HK-2 (cell line): Measurements from ENCODE around the gene CLEC16A.

Experiments
- DNase-seq: peaks from one replicate; pipeline ENCODE4 v3.0.0-alpha.2; 2018; ENCODE audit not compliant: unreplicated experiment

CLEC16A gene

DNA sequence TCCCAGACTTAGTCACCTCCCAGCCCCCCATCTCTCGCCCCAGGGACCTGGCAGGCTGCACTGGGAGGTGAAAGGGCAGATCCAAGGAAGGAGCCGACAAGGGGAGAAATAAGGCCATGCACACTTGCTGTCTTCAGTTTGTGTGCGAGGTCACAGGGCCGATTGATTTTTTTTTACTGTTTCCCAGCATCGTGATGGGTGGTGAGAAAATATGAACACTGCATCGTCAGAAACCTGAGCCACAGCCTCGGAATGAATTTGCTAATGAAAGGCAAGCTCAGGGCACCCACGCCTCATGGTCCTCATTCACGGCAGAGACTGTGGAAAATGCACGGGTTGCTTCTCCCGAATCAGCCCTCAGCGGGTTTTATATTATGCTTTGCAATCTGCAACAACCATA, 213.7 kb downstream of the CLEC16A start:
- no peak for DNase-seq

GRCh38 chr16:11159282-11159681, 214.9 kb downstream of the CLEC16A start:
- no peak for DNase-seq

- DNase-seq, result no peak
Observed at GRCh38 chr16:11160676-11161115, 216.3 kb downstream of the CLEC16A start.

DNA sequence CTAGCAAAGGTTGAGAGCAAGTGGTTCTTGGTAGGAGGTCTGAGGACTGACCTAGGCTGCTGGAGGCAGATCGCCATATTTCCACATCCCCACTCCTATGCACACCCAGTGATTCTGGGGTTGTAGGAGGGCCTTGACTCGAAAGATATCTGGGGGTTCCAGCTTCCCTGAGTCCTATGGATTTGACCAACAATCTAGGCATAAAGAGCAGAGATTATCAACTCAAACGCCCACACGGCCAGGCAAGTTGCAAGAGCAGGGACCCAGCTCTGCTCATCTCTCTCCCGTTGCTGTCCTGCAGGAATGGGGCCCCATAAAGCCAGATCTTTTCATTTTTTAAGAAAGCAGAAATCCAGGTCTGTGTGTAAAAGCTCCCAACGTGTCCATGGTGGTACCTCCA, 217.1 kb downstream of the CLEC16A start:
- DNase-seq, result no peak

DNA sequence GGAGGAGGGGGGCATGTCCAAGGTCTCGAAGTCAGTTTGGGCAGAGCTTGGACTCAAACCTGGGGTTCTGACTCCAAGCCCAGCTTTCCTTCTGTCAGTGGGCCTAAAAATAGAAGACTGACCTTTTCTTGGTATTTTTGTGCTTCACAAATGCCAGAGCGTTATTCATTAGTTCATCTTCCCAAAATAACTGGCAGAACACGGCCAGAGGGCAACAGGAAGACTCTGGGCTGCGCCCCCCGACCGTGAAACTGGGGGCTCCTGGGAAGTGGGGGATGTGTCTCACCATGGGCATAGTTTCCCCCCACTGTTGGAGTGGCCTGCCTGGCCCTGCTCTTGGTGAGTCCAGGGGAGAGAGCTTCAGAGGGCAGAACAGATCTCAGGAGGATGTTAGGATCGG, 217.6 kb downstream of the CLEC16A start:
- no peak for DNase-seq

DNA sequence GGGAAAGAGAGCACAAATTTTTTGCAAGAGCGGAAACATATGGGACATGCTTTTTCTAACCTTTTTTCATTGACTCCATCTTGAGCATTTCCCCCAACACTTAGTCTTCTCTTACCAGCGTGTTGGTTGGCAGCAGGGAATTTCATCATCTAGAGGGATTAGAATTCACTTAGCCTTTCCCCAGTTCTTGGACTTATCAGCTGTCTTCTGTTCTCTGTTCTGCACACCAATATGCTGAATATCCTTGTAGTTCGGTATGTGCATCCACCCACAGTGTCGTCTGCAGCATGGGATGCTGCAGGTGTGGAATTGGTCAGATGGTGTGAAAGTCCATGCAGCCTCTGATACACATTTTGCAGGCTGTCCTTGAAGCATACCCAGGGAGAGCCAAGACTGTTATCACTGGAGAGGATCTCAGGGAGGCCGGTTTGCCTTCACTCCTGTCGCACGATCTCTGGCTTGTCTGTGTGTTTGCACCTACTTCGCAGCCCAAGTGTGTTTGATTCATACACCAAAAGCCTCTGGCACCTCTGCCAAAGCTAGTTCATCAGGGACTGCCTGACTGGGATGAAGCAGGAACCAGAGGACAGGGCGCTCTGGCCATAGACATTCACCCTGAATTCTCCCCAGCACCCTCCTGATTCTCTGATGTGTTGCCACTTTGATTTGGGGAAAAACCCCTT, 218.4 kb downstream of the CLEC16A start:
- DNase-seq, result no peak

DNA sequence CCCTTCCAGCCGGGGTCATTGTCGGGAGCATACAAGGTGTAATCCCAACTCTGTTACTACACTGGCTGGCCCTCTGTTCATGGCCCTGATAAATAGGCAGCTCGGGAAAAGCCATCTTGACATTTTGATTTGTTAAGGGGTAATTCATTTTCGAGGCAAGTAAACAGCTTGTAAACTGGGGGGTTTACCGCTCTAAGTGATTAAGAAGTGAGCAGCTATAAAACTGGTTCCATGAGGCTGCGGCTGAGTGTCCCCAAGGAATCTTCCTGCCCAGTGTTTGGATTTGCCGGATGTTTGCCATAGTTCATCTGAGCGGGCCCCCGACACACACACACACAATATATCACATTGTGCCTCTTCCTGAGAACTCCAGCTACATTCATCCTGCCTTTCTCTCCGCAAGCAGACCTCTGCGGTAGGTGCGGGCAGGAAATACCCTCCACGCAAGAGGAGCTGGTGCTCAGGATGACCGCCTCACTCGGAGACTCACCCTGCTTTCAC, 219.4 kb downstream of the CLEC16A start:
- no peak for DNase-seq

- no peak for DNase-seq
Observed at GRCh38 chr16:11164482-11165270, 220.3 kb downstream of the CLEC16A start.

- no peak for DNase-seq
Observed at GRCh38 chr16:11165349-11165748, 221.0 kb downstream of the CLEC16A start.

- no peak for DNase-seq
Observed at GRCh38 chr16:11165894-11166665, 221.7 kb downstream of the CLEC16A start.

- DNase-seq, result no peak
Observed at GRCh38 chr16:11167581-11167980, 223.2 kb downstream of the CLEC16A start.

- DNase-seq, result no peak
Observed at GRCh38 chr16:11168386-11169051, 224.2 kb downstream of the CLEC16A start.

DNA sequence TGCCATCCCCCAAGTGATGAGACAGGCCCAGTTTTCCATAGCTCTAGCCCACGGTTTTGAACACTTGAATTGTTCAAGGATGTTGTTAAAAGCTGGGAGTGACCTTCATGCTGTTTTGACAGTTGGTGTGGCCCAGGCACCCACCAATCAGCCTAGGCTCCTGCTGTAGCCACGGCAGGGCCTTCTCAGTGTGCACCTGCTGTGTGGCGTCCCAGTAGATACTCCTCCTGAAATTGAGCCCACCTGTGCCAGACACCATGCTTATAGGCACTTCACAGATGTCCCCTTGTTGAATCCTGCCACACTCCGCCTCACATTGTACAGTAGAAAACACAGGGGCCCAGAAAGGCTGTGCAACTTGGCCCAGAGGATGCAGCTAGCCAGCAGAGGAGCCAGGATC, 225.3 kb downstream of the CLEC16A start:
- DNase-seq, result no peak

- no peak for DNase-seq
Observed at GRCh38 chr16:11170201-11170600, 225.8 kb downstream of the CLEC16A start.

DNA sequence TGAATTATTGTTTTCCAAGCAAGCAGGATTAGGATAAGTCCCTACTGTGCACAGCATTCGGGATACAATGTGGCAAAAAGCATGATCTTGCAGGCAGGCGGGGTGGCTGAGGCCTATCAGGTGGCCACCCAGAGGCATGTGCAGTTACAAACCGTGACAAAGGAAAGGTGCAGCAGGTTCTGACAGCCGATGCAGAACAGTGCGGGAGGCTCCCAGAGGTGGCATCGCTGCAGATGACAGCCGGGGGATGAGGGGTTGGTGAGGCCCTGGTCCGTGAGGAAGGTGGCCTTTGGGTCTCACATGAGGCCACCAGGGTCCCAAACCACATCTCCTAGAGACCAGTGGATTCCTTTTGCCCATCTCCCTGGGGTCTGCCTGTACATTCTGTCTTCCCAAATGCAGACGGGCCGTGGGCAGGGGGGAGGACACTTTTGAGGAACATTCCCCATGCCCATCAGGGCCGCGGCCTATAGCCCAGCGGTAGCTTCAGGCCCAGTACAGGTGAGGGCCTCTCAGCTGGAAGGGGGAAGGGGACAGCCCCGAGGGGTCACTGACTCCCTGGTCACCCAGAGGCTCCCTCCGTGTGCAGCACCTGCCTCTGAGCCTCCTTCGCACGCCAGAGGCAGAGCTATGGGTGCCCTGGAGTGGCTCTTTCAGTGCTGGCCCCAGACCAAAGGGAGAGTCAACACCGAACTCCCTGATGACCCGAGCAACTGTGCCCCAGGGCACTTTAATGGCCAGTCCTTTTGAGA, 226.5 kb downstream of the CLEC16A start:
- no peak for DNase-seq

DNA sequence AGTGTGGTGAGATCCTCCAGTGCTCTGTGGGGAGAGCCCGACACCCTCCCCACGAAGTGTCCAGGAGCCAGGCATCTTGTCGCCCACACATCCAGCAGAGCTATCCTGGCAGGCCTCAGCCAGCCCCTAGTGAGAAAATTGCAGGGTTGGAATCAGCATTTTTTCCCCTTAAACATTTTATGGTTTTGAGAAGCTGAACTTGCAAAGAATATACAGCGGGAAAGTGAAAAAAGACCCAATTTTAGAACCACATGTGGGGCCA, 227.0 kb downstream of the CLEC16A start:
- no peak for DNase-seq

DNA sequence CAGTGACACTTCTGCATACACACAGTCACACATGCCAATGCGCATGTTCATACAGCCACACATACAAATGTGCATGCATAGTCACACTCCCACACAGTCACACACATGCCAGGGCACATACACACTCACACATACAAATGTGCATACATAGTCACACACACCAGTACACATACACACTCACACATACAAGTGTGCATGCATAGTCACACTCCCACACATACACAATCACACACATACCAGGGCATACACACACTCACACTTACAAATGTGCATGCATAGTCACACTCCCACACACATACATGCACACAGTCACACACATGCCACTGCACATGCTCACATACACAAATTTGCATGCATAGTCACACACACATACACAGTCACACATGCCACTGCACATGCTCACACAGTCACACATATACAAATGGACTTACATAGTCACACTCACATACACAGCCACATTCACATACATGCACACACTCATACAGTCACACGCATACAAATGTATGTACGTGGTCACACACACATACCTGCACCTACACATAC, 227.5 kb downstream of the CLEC16A start:
- no peak for DNase-seq

- no peak for DNase-seq
Observed at GRCh38 chr16:11173426-11173825, 229.1 kb downstream of the CLEC16A start.

DNA sequence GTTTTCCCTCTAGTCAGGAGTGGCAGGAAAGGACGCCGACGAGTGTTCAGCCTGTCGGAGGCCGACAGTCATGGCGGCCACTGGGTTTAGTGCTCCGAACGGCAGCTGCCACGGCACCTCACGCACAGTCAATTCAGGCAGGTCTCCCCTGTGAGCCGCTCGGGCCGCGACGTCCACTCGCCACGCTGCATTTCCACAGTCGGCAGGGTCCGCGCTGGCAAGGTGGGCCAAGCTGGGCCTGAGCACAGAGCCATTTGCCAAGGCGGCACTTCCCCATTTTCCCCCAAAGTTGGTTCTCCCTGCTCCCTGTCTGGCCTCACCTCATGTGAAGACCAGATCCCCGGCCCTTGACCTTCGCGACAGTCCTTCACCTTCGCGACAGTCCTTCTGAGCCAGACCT, 229.8 kb downstream of the CLEC16A start:
- no peak for DNase-seq

- DNase-seq, result no peak
Observed at GRCh38 chr16:11175106-11175786, 230.9 kb downstream of the CLEC16A start.
